SIG-M5 treated with dmso at 0.1 percent for 504 hours (cell line): ENCODE measurements around the gene PBX3.

Source experiments
- DNase-seq: peaks from one replicate; lab custom pipeline; 2025; ENCODE audit not compliant: unreplicated experiment; lab: John Stamatoyannopoulos, UW

PBX3 gene

GRCh38 chr9:125854553-125855275, 107.5 kb downstream of the PBX3 start:
- DNase-seq, result no peak

- DNase-seq, result no peak
Observed at GRCh38 chr9:125856331-125856730, 109.2 kb downstream of the PBX3 start.

- no peak for DNase-seq
Observed at GRCh38 chr9:125861405-125862058, 114.4 kb downstream of the PBX3 start.

GRCh38 chr9:125863923-125864322, 116.8 kb downstream of the PBX3 start:
- no peak for DNase-seq

- no peak for DNase-seq
Observed at GRCh38 chr9:125867751-125868415, 120.7 kb downstream of the PBX3 start.

GRCh38 chr9:125878164-125878631, 131.0 kb downstream of the PBX3 start:
- no peak for DNase-seq

GRCh38 chr9:125881042-125881441, 133.9 kb downstream of the PBX3 start:
- DNase-seq, result no peak

- DNase-seq, result no peak
Observed at GRCh38 chr9:125883565-125884217, 136.5 kb downstream of the PBX3 start.

GRCh38 chr9:125884218-125884595, 137.0 kb downstream of the PBX3 start:
- DNase-seq, result no peak

GRCh38 chr9:125885405-125886034, 138.3 kb downstream of the PBX3 start:
- DNase-seq, result no peak

GRCh38 chr9:125886365-125886764, 139.2 kb downstream of the PBX3 start:
- no peak for DNase-seq

- DNase-seq, result no peak
Observed at GRCh38 chr9:125887172-125887571, 140.0 kb downstream of the PBX3 start.

- DNase-seq, result no peak
Observed at GRCh38 chr9:125888211-125888610, 141.0 kb downstream of the PBX3 start.

GRCh38 chr9:125889112-125889475, 141.9 kb downstream of the PBX3 start:
- DNase-seq, result no peak

GRCh38 chr9:125889476-125890419, 142.6 kb downstream of the PBX3 start:
- no peak for DNase-seq

- DNase-seq, result no peak
Observed at GRCh38 chr9:125890826-125891225, 143.7 kb downstream of the PBX3 start.

- DNase-seq, result no peak
Observed at GRCh38 chr9:125893277-125893676, 146.1 kb downstream of the PBX3 start.

GRCh38 chr9:125894566-125894965, 147.4 kb downstream of the PBX3 start:
- DNase-seq, result no peak

GRCh38 chr9:125896404-125896803, 149.2 kb downstream of the PBX3 start:
- no peak for DNase-seq

GRCh38 chr9:125896964-125897363, 149.8 kb downstream of the PBX3 start:
- no peak for DNase-seq
